NCI-H2227 (cell line): ENCODE data around the gene HAPSTR1.
"Not testable (repeated sequence)": the region's sequence is repeated elsewhere in the genome, so short reads cannot be mapped to it uniquely, and the experiment has no call there.

Experiments
- DNase-seq: peaks from one replicate; lab custom pipeline; 2025; ENCODE audit not compliant: unreplicated experiment; lab: John Stamatoyannopoulos, UW

HAPSTR1 gene

DNA sequence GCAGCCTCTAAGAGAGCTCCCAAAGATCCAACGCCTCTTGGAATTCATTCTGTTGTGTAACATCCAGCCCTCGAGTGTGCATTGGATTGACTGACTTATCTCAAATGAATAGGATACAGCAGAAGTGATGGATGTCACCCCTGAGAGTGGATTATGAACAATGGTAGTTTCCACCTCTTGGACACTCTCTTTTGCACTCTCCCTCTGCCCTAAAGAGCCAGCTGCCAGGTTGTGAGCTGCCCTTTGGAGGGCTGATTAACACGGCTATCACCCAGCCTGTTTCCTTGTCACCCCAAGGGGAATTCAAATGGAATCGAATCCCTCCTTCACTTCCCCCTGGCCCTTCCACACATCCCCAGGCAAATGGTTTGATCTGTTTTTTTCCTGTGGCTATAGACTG is 21.2 kb upstream of the HAPSTR1 start:
- no peak for DNase-seq

DNA sequence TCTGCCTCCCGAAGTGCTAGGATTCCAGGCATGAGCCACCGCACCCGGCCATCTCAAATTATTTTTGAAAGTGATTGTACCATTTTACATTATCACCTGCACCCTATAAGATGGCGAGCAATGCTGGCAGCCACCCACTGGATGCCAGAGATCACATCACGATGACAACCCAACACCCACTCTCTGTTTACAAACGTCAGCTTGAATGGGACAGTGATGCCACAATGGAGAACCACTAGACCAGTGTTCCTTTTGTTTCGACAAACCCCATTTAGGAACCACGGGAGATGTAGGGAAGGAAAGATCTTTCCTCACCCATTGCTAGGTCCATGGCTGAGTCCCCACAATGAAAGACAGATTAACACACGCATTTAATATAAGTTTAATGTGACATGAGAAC is 20.1 kb upstream of the HAPSTR1 start:
- no peak for DNase-seq

DNA sequence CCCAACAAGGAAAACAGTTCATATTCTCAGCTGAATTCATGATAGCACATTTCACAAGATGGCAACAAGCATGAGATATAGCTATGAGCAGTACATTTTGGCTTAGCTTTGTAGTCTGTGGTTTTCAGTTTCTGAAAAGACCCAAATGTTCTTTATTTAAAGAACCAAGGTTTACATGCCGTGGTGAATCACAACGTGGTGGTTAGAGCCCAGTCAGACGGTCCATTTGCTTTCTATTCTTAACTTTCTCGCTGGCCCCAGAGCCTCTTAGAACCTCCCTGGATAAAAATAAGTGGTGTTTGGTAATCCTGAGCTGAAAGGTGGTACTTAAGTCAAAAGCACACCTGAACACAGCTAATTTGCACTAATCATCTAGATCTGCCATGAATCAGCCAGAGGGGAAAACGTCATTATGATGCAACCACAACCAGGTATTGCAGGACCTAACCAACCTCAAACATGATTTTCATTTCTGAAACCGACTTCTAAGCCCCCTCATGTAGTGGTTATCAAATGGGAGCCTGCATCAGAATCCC is 18.6 kb upstream of the HAPSTR1 start:
- DNase-seq = no peak

DNA sequence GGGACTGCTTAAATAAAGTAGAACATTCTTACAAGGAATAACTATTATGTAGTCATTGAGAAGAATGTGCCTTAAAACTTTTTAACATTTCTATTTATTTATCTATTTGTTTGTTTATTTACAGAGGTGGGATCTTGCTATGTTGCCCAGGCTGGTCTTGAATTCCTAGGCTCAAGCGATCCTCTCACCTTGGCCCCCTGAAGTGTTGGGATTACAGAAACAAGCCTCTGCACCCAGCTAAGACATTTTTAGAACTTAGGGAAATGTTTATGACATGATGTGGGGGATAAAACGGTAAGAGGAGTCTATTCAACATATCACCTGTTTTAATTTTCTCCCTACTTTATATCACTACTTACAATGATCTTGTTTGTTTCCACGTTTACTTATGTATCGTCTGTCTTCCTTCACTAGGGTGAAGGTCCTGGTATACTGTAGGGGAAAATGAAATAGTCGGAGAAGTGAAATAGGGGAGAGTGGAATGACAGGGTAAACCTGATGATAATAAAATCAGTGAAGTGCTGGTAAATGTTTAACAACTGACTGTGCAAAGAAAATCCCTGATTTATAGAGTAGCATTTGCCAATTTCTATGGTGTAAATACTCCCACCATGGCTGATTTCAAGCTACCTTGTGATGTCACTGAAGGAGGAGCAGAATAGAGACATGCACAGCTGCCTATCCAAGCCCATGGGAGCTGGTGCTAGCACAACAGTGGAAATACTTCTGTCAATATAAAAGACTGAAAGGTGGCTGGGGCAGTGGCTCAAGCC is 16.0 kb upstream of the HAPSTR1 start:
- no peak for DNase-seq

DNA sequence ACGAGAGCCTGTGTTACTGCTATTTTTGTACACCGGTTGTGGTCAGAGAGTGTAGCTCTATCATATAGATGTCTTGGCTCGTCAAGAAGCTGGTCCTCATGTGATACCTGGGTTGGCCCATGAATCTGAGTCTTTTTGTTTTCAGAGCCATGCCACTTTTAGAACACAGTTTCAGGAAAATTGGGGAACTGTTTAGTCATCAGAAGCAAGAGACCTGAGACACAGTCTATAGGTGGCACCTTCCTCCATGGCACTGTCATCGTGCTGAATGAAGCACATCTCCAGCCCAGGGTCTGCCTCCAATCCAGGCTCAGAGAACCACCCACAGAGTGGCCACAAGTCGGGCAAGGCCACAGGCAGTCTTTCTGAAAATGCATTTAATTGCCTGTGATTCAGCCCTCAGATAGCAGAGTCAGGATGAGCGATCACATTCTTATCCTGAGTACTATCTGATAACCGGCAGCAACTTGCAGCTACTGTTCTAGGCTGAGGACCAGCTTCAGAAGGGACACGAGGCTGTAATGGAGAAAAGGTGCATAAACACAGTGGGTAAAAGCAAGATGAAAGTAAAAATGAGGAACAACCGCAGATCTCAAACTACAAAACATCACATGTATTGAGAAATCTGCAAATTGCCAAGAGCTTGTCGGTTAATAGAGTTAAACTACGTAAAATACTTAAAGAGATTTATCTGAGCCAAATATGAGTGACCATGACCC is 14.2 kb upstream of the HAPSTR1 start:
- DNase-seq = no peak

DNA sequence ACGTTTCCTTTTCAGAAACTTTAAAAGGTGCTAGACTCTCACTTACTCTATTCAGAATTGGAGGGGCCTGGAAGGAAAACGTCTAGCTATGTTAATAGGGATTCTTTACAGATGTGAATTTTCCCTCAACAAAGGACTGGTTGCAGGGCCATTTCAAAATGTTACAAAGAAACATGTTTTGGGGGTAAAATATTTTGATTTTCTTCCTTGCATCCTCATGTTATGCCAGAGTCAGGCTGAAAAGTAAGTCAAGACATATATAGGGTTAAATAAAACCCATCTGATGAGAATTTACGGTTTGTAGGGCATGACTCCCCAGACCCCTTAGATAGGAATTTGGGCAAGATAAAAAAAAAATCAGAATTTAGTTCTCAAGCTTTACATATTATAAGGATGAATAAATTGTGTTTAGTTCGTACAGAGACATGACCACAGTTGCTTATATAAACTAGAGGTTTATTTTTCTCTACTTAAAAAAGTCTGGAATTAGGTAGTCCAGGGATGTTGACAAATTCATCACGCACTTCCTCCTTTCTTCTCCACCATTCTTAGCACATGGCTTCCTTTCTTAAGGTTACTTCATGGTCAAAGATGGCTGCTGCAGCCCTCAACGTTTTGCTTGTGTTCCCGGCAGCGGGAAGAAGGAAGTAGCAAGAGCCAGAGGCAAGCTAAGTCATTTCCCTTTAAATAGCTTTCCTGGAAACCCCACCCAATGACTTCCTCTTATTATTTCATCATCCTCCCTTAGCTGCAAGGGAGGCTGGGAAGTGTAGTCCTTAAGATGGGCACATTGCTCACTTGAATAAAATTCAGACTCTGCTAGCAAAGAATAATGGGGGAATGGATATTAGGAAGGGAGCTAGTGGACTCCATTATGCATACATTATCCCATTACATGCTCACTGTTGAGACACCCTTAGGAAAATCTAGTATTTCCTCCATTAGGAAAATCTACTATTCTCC is 12.7 kb upstream of the HAPSTR1 start:
- peak; percentile 55 for DNase-seq

DNA sequence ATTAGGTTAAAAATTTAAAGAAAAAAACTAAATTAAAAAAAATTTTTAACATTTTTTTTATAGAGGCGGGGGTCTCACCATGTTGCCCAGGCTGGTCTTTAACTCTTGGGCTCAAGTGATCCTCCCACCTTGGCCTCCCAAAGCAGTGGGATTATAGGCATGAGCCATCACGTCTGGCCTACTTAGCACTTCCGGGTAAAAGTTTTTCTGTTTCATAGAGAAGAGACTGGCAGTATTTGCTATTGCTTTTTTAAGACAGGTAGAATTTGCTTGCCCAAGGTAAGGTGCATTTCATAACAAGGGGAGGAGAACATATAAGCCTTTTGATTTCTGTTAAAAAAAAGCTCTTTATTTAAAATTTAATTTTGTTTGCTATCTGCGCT is 12.0 kb upstream of the HAPSTR1 start:
- no peak for DNase-seq

DNA sequence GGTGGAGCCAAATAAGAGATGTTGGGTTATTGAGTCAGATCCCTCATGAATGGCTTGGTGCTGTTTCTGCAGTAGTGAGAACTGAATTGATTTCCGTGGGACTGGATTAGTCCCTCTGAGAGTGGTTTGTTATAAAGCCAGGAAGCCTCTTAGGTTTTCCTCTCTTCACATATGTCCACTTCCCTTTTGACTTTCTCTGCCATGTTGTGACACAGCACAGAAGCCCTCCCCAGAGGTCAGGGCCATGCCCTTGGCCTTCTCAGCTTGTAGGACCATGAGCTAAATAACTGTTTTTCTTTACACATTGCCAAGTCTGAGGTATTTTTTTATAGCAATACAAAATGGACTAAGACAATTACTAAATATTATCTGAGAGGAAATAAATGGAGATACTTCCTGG is 10.3 kb upstream of the HAPSTR1 start:
- DNase-seq = no peak

DNA sequence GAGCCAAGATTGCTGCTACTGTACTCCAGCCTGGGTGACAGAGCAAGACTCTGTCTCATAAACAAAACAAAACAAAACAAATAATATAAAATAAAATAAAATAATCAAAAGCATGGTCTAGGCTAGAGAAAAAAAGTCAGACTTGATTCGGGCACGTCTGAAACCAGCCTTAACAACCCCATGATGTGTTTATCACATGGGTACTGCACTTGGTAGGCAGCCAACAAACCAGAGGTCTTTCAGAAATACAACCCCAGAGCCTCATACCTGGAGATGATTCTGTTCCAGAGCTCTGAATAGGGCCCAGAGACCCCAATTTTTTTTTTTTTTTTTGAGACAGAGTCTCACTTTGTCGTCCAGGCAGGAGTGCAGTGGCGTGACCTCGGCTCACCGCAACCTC is 9.6 kb upstream of the HAPSTR1 start:
- no peak for DNase-seq

DNA sequence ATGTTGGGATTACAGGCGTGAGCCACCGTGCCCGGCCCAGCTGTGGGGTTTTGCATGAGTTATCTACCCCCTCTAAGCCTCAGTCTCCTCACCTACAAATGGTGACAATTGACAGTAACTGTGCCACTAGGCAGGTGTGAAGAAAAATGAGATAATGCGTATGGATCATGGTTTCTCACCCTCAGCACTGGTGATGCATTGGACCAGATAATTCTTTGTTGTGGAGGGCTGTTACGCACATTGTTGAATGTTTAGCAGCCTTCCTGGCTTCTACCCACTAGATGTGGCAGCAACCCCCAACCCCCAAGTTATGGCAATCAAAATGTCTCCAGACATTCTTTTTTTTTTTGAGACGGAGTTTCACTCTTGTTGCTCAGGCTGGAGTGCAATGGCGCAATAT is 9.0 kb upstream of the HAPSTR1 start:
- DNase-seq = no peak

DNA sequence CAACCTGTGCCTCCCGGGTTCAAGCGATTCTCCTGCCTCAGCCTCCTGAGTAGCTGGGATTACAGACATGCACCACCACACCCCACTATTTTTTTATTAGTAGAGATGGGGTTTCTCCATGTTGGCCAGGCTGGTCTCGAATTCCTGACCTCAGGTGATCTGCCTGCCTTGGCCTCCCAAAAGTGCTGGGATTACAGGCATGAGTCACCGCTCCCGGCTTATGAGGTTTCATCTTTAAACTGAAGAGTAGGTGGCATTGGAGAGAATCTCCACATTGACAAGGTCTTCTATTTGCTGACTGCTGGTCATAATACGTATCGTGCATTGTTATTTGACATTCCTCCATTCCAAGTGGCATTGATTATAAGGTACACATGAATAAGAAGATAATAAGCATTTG is 3.7 kb upstream of the HAPSTR1 start:
- DNase-seq = not testable (repeated sequence)

DNA sequence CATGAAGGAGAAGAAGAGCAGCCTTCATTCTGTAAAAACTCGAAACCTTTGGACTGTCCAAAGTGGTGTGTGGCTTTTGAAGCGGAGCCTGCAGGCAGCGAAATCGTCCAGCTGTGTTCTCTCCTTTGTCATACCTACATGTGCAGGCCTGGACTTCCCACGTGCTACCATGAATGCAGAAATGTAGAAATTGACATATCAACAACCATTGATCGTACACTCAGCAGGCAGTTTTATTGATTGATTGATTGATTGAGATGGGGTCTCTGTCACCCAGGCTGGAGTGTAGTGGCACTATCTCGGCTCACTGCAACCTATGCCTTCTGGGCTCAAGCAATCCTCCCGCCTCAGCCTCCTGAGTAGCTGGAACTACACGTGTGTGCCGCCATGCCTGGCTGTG is 2.6 kb upstream of the HAPSTR1 start:
- DNase-seq = no peak

DNA sequence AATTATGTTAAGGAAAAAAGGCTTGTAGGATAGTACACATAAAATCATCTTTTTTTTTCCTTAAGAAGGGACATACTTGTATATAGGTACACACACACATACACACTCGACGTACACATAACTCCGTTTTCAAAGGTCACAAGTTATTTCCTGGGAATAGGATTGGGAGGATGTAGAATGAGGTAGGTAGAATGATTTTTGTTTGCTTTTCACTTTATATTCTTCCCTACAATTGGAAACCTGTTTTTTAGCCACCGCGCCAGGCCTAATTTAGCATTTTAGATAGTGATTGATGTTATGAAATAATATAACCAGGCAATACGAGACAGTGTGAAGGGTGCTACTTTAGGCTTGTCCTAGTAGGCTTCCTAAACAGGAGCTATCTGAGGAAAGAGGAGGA is 1.8 kb upstream of the HAPSTR1 start:
- DNase-seq = no peak

DNA sequence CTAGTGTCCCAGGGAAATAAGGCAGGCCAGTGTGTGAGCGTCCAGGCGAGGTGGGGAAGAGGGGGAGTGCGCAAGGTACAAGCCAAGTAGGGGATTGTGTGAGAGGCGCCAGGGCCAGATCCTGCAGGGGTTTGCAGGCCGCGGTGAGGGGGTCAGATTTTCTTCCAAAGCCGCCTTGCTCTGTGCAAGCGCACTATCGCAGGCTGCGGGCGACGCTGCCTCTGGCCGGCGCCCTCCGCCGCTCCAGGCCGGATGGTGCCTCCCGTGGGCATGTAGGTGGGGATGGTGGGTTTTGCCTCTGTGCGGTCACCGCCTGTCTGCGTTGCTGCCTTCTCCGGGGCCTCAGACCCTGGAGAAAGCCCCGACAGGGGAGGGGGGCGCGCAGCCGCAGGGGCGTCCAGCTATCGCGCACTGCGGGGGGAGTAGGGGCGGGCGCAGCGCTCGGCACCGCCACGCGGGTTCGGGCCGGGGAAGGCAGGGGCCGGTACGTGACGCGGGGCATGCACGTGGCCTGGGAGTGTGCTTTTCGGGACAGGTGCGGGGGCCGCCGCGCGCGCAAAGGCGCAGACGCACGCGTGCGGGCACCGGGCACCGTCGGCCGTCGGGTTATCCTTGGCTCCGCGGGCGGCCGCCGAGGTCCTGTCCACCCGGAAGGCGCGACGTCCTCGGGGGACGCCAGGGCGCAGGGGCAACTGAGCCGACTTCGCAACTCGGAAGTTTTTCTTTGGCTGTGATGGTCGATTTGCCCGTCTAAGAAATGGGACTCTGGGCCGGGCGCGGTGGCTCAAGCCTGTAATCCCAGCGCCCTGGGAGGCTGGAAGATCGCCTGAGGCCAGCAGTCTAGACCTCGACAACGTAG is 1.1 kb upstream of the HAPSTR1 start:
- DNase-seq = peak; percentile 80

DNA sequence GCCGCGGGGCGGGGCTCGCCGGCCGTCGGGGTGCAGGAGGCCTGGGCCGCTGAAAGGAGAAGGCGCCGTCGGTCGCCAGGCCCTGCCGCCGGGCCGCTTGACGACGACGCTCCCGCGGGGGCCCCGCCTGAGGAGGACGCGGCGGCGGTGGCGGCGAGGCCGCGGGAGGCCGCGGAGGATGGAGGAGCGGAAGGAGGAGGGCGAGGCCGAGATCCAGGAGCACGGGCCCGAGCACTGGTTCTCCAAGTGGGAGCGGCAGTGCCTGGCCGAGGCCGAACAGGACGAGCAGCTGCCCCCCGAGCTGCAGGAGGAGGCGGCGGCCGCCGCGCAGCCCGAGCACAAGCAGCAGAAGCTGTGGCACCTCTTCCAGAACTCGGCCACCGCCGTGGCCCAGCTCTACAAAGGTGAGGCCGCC is 430 bp downstream of the HAPSTR1 start:
- DNase-seq = peak; percentile 68

DNA sequence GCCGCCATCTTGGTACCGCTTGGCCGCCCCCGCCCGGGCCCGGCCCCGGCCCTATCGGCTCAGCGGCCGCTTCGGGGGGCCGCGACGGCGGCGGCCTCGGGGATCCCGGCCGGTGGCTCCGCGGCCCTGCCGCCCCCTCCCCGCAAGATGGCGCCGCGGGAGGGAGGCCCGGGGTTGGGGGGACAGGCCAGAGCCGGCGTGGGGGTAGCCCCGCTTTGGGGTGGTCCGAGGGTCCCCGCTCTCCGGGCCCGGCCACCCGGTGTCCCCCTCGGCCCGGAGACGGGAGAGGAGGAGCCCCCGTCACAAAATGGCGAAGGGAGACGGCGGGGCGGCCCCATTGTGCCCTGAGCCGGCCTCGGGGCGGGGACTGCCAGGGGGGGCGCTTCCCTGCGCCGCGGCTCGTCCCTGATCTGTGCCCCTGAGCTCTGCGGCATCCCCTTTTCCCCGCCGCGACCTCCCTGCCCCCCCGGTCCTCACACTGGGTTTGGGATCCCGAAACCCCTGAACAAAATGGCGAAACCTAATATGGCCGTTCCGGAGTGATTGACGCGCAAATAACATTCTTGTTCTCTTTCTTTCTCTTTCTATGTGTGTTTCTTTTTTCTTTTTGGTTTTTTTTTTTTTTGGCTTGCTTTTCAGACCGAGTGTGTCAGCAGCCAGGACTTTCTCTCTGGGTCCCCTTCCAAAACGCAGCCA is 986 bp downstream of the HAPSTR1 start:
- peak; percentile 54 for DNase-seq

DNA sequence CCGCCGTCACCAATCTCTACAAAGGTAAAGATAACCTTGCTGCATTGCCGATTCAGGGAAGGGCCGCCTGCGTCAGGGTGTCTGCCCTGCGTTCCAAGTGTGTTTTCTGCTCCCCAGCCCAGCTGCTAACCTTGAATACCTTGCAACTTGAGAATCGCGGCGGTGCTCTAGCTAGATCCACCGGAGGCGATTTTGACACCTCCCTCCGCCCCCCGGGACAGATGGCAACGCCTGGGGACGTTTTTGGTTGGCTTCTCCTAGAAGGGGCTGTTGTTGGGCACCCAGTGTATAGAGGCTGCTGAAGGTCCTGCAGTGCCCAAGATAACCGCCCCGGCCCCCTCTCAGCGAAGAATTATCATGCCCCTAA is 1.5 kb downstream of the HAPSTR1 start:
- peak; percentile 33 for DNase-seq

DNA sequence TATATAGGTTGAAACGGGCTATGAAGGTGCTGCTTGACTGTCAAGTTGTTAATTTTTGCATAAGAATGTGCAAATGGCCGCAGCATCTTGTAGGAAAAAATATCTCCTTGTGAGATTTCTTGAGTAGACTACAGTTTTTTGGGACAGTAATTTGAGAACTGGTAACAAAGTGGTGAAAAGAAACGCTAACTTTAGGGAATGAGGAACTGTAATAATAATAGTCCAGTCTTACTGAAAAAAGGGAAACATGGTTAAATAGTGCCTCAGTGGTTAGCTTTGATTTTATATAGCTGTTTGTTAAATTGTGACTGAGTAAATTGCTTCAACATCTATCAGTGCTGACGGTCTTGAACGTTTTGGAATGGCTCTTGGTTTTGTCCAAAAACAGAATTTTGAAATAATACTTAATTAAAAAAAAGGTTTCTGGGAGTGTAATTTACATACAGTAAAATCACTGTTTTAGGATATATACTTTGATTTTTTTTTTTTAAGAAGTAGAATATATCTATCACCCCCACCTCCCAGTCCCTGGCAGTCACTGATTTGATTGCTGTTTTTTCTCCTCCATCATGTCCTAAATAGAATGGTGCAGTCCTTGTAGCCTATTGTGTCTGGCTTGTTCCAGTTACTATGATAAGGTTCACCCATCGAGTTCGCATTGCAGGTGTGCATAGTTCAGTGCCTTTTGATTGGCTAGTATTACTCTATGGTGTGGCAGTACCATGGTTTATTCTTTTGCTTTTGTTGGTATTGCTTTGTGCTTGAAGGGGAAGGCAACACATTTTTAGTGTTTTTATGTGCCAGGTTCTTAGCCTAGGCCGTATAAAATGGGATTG is 2.8 kb downstream of the HAPSTR1 start:
- no peak for DNase-seq

DNA sequence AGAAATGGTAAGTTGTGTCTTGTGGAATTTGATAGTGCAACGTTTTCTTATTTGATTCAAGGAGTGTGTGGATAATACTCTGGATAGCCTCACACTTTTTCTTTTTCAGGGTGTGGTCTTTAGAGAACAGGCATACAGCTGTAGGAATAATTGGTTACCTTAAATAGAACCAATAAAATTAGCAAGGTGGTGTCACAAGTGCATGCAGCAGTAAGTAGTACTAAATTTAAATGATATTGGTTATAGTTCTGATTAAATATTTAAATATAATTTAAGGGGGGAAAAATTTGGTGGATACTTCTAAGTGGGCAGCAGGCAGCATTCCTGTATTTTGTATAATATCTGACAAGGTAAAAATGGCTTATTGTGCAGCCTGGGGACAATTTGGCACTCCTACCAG is 3.7 kb downstream of the HAPSTR1 start:
- DNase-seq = no peak
